K562 (cell line): ENCODE results near the gene NCOR2. TPM values are rescaled to one million over a fixed set of nuclear protein-coding genes. Genes with fewer than 3 reads are reported as not detected.

ENCODE experiments used
- ATAC-seq: fragments of 200-7000 bp; cut with Tn5 transposase; 3 replicates; pipeline ENCODE4 v1.9.1; 2020; ENCODE audit warnings: moderate library complexity
- BruUV-seq: library from RNA; stranded (reverse); fragments of 400-500 nt; replicated peaks from 2 replicates; lab custom pipeline; 2021; lab: Mats Ljungman, UMichigan
- CTCF ChIA-PET: fragments of 300-600 bp; formaldehyde crosslinking; extraction: SDS; loops from one replicate; lab custom pipeline; 2021; ENCODE audit warnings: low intra/inter-chr PET ratio; lab: Yijun Ruan, JAX
- POLR2A ChIA-PET: fragments of 300-600, 350-650 bp; sonication (Branson Sonifier 250); formaldehyde crosslinking; extraction: SDS; loops from one replicate; lab custom pipeline; 2021; ENCODE audit warnings: antibody characterized with exemption, inconsistent platforms; lab: Yijun Ruan, JAX
- DNase-seq, 4 experiments: peaks; one replicate each; pipeline versions ENCODE4 v3.0.0 to v3.0.0-alpha.2; 2011 to 2018; ENCODE audit warnings: low spot score in 3 of 4, mixed read lengths in 3 of 4; ENCODE audit errors: extremely low read depth in 1 of 4
- FAIRE-seq: peaks from 2 replicates; lab custom pipeline; 2011; peaks lifted over from hg19 to GRCh38; lab: Jason Lieb, UNC
- H2AFZ ChIP-seq: 2 replicates; pipeline ENCODE4 v1.6.0; 2011; ENCODE audit warnings: low read depth, low read length, control low read depth, inconsistent platforms
- H3K27ac ChIP-seq: fragments of 200-600 bp; 3 replicates; pipeline ENCODE4 v1.8.0; 2011; ENCODE audit warnings: low read depth, mild to moderate bottlenecking, control low read depth, inconsistent platforms, low read length, moderate library complexity, mixed read lengths; ENCODE audit errors: extremely low read depth
- H3K27me3 ChIP-seq, 2 experiments: fragments of 300-600 bp in 1 of 2; 2 replicates in 1 of 2; 3 replicates in 1 of 2; pipeline versions ENCODE4 v1.6.0 to v1.8.0; 2011; ENCODE audit warnings: inconsistent platforms in 2 of 2, low read length in 2 of 2, mild to moderate bottlenecking in 1 of 2, mixed read lengths in 1 of 2, moderate library complexity in 1 of 2; ENCODE audit not compliant: control insufficient read depth in 2 of 2, insufficient read depth in 2 of 2
- H3K36me3 ChIP-seq: fragments of 300-600 bp; 3 replicates; pipeline ENCODE4 v1.8.0; 2011; ENCODE audit warnings: mild to moderate bottlenecking, low read length, inconsistent platforms; ENCODE audit not compliant: control insufficient read depth, insufficient read depth
- H3K4me1 ChIP-seq, 2 experiments: fragments of 200-600 bp in 1 of 2; replicated peaks in 1 of 2; 2 replicates in 1 of 2; 3 replicates in 1 of 2; pipeline versions ENCODE4 v1.5.1 to v1.8.0; 2011; ENCODE audit warnings: inconsistent platforms in 2 of 2, low read length in 2 of 2, mild to moderate bottlenecking in 1 of 2, mixed read lengths in 1 of 2, moderate library complexity in 1 of 2; ENCODE audit not compliant: control insufficient read depth in 2 of 2, insufficient read depth in 2 of 2
- H3K4me2 ChIP-seq: 2 replicates; pipeline ENCODE4 v1.6.1; 2011; ENCODE audit warnings: low read length, control low read depth, inconsistent platforms, mixed read lengths; ENCODE audit not compliant: insufficient read depth
- H3K4me3 ChIP-seq: fragments of 200-600 bp; sonication (generic), shearing (Covaris generic); 2 replicates; pipeline ENCODE4 v1.5.1; 2016; ENCODE audit warnings: control low read depth, inconsistent platforms
- H3K79me2 ChIP-seq: fragments of 200-600 bp; 3 replicates; pipeline ENCODE4 v1.8.0; 2011; ENCODE audit warnings: low read length, inconsistent platforms; ENCODE audit not compliant: control insufficient read depth, insufficient read depth
- H3K9ac ChIP-seq, 2 experiments: 2 replicates each; pipeline versions ENCODE4 v1.6.0 to v1.6.1; 2011; ENCODE audit warnings: low read depth in 2 of 2, low read length in 2 of 2, control low read depth in 1 of 2, inconsistent platforms in 1 of 2, mild to moderate bottlenecking in 1 of 2, mixed read lengths in 1 of 2; ENCODE audit not compliant: insufficient read depth in 1 of 2
- H3K9me1 ChIP-seq: one replicate; pipeline ENCODE4 v1.6.0; 2011; ENCODE audit warnings: inconsistent platforms, mild to moderate bottlenecking, low read length, moderate library complexity; ENCODE audit not compliant: control insufficient read depth, insufficient read depth
- H3K9me3 ChIP-seq: replicated peaks from 2 replicates; pipeline ENCODE4 v1.5.1; 2011; ENCODE audit warnings: low read depth, low read length, inconsistent platforms; ENCODE audit not compliant: control insufficient read depth, insufficient read depth
- H4K20me1 ChIP-seq: replicated peaks from 2 replicates; pipeline ENCODE4 v1.6.1; 2011; ENCODE audit warnings: low read length, inconsistent platforms, mixed read lengths; ENCODE audit not compliant: control insufficient read depth, insufficient read depth
- CBFB ChIP-seq: sonication (generic); formaldehyde crosslinking; IDR thresholded peaks from 2 replicates; pipeline ENCODE4 v1.4.0; 2020; ENCODE audit warnings: mild to moderate bottlenecking, missing genetic modification reagents
- CREB1 ChIP-seq, 2 experiments: sonication (generic) in 1 of 2; formaldehyde crosslinking in 1 of 2; IDR thresholded peaks; 2 replicates each; pipeline versions ENCODE4 v1.6.1 to v1.8.0; 2012 to 2022; ENCODE audit warnings: inconsistent platforms in 1 of 2, mild to moderate bottlenecking in 1 of 2, missing genetic modification reagents in 1 of 2, moderate library complexity in 1 of 2
- CTBP1 ChIP-seq: fragments of 450-650 bp; IDR thresholded peaks from 2 replicates; pipeline ENCODE4 v1.6.1; 2016; ENCODE audit warnings: borderline replicate concordance
- PCBP2 ChIP-seq: fragments of 200-400 bp; formaldehyde crosslinking; IDR thresholded peaks from 2 replicates; pipeline ENCODE4 v1.6.1; 2018; ENCODE audit warnings: low read length, low read depth, mild to moderate bottlenecking, moderate library complexity; ENCODE audit not compliant: poor library complexity, severe bottlenecking
- RBM17 ChIP-seq: fragments of 200-400 bp; formaldehyde crosslinking; IDR thresholded peaks from 2 replicates; pipeline ENCODE4 v1.6.1; 2017; ENCODE audit warnings: low read depth, mild to moderate bottlenecking, low read length, borderline replicate concordance
- SNRNP70 ChIP-seq: fragments of 200-400 bp; formaldehyde crosslinking; optimal IDR thresholded peaks from 2 replicates; pipeline ENCODE3; 2017; ENCODE audit warnings: low read depth, low read length
- TGIF2 ChIP-seq: sonication (generic); formaldehyde crosslinking; IDR thresholded peaks from 2 replicates; pipeline ENCODE4 v1.8.1; 2022; ENCODE audit warnings: mild to moderate bottlenecking, missing genetic modification reagents, moderate library complexity
- ZBTB5 ChIP-seq: fragments of 450-650 bp; IDR thresholded peaks from 2 replicates; pipeline ENCODE4 v1.6.1; 2017; ENCODE audit warnings: antibody characterized with exemption
- ZFP30 ChIP-seq: fragments of 250-450 bp; sonication (Bioruptor Pico); IDR thresholded peaks from 2 replicates; pipeline ENCODE4 v1.8.0; 2022; ENCODE audit warnings: moderate library complexity, mild to moderate bottlenecking, inconsistent platforms, borderline replicate concordance
- ZNF512 ChIP-seq: IDR thresholded peaks from 2 replicates; pipeline ENCODE4 v1.6.1; 2016; ENCODE audit warnings: missing genetic modification characterization, missing compliant biosample characterization
- ZNF561 ChIP-seq: fragments of 450-650 bp; formaldehyde crosslinking; conservative IDR thresholded peaks from 2 replicates; pipeline ENCODE4 v1.4.0; 2020; ENCODE audit warnings: mild to moderate bottlenecking, moderate library complexity
- ZNF609 ChIP-seq: sonication (generic); formaldehyde crosslinking; IDR thresholded peaks from 2 replicates; pipeline ENCODE4 v1.8.1; 2023; ENCODE audit warnings: missing genetic modification reagents, mild to moderate bottlenecking, borderline replicate concordance
- WGBS: fragments of 100-300 bp; shearing (Covaris generic); methylation state at CpG from one replicate; pipeline ENCODE4 v1.1.6; 2016; ENCODE audit warnings: low coverage, mixed read lengths; ENCODE audit not compliant: insufficient coverage; ENCODE audit errors: missing lambda C conversion rate; 5-methylcytosine and 5-hydroxymethylcytosine counted together
- in situ Hi-C: fragments of 300-500 bp; cut with MboI; formaldehyde crosslinking; loops from 4 replicates; pipeline ENCODE4 v1.15.0; 2018; ENCODE audit warnings: inconsistent platforms, mixed read lengths
- intact Hi-C: fragments of 100-400 bp; cut with micrococcal nuclease; formaldehyde crosslinking; loops from 2 replicates; pipeline ENCODE4 v1.14.2; 2022
- polyA plus RNA-seq, 8 experiments: library from polyadenylated mRNA; depleted of rRNA in 4 of 8; stranded (reverse) in 5 of 8; unstranded in 3 of 8; fragments of >200 nt; fragmentation: Nextera tagmentation in 2 of 8; fragmentation: Illumina TruSeq in 1 of 8; extraction: Ambion mirVana in 2 of 8; extraction: Trizol in 1 of 8; gene quantifications; 2 replicates each; pipeline versions ENCODE4 v1.2.1 to v1.2.3, GENCODE V29; 2011 to 2014; ENCODE audit warnings: inconsistent platforms in 1 of 8, missing spikeins in 1 of 8
- total RNA-seq, 7 experiments: library from RNA; depleted of rRNA in 6 of 7; stranded (reverse); fragments of >200 nt in 6 of 7; fragmentation: Illumina TruSeq in 2 of 7; extraction: Trizol in 2 of 7; gene quantifications; 2 replicates each; pipeline versions ENCODE4 v1.2.1 to v1.2.3, GENCODE V29; 2011 to 2021; ENCODE audit warnings: low replicate concordance in 1 of 7

The NCOR2 gene
- total and polyA plus RNA-seq, 9 of the 15 experiments (the other 6 are each of a cell fraction or from before 2014, with no cell fraction given): 0.18 to 126 (median 8.4) TPM

- Histone ChIP-seq H3K9me1 (no peaks in the 10 kb centered on the region), H3K4me1 (peaks cover 19 to 37% of the 10 kb centered on the region in 2 experiments), H3K9me3 (no peaks in the 10 kb centered on the region; the same call in 1 of the 2 replicates), H3K9ac (no peak overlapping the region), H3K27ac (no peak overlapping the region), H3K36me3 (no peaks in the 10 kb centered on the region), H3K79me2 (peaks cover 7% of the 10 kb centered on the region), H3K4me2 (no peak overlapping the region), H3K27me3 (no peaks in the 10 kb centered on the region), H2AFZ (no peak overlapping the region), H3K4me3 (no peak overlapping the region), H4K20me1 (no peaks in the 10 kb centered on the region)
- ChIA-PET CTCF (no interaction called here), POLR2A (interaction anchor here (0.7 to 3.0 kb wide), 2 partner anchors 8 to 229 kb away, joined by 3 to 9 read pairs; no protein-coding TSS in a partner anchor)
- ATAC-seq (no peak), DNase-seq (no peak), FAIRE-seq (no peak)
- TF ChIP-seq CTBP1 (no peak), CREB1 (IDR thresholded peaks at IDR 0.05) (no peak), CREB1 (CRISPR knock-in tag; IDR thresholded peaks at IDR 0.05) (no peak), ZNF609 (CRISPR knock-in tag) (no peak), TGIF2 (CRISPR knock-in tag) (no peak), RBM17 (no peak), CBFB (no peak), PCBP2 (no peak), SNRNP70 (no peak), ZNF512 (no peak), ZNF561 (CRISPR knock-in tag) (no peak), ZFP30 (CRISPR knock-in tag) (no peak), ZBTB5 (no peak)
- no TSS peak for BruUV-seq
- in situ Hi-C loops (no loop called here), intact Hi-C loops (no loop called here)
- 27% methylated on average over 2 of the region's 2 CpGs for WGBS
These were observed 4.1 kb upstream of the NCOR2 start for GRCh38 chr12:124571556-124571955.
